NCI-H2196 treated with DMSO at 0.1 percent for 48 hours (cell line): Measurements from ENCODE around the gene SLC2A11.

Experiments
- DNase-seq: peaks from one replicate; lab custom pipeline; 2025; ENCODE audit not compliant: unreplicated experiment; lab: John Stamatoyannopoulos, UW

SLC2A11 gene

GRCh38 chr22:23857606-23858483 is at the start of gene SLC2A11:
SLC2A11 (plus strand) TSS chr22:23857875; CDS start chr22:23858000, 125 bp downstream.
- DNase-seq = peak; percentile 82

GRCh38 chr22:23812378-23812777 is 45.3 kb upstream of the SLC2A11 start:
- DNase-seq = no peak

- DNase-seq = no peak
Measured at GRCh38 chr22:23815541-23816155, 42.0 kb upstream of the SLC2A11 start.

GRCh38 chr22:23816156-23816976 is 41.3 kb upstream of the SLC2A11 start:
- DNase-seq = no peak

GRCh38 chr22:23817146-23817545 is 40.5 kb upstream of the SLC2A11 start:
- DNase-seq = no peak

- DNase-seq = no peak
Measured at GRCh38 chr22:23818541-23818940, 39.1 kb upstream of the SLC2A11 start.

- DNase-seq = no peak
Measured at GRCh38 chr22:23820748-23821211, 36.9 kb upstream of the SLC2A11 start.

- no peak for DNase-seq
Measured at GRCh38 chr22:23822101-23822671, 35.5 kb upstream of the SLC2A11 start.

GRCh38 chr22:23823331-23823791 is 34.3 kb upstream of the SLC2A11 start:
- no peak for DNase-seq

GRCh38 chr22:23824476-23825245 is 33.0 kb upstream of the SLC2A11 start:
- no peak for DNase-seq

- no peak for DNase-seq
Measured at GRCh38 chr22:23825246-23825905, 32.3 kb upstream of the SLC2A11 start.

- DNase-seq = no peak
Measured at GRCh38 chr22:23826510-23827350, 30.9 kb upstream of the SLC2A11 start.

- DNase-seq = no peak
Measured at GRCh38 chr22:23827351-23827995, 30.2 kb upstream of the SLC2A11 start.

GRCh38 chr22:23828800-23829680 is 28.6 kb upstream of the SLC2A11 start:
- no peak for DNase-seq

GRCh38 chr22:23829845-23830372 is 27.8 kb upstream of the SLC2A11 start:
- no peak for DNase-seq

GRCh38 chr22:23831261-23831660 is 26.4 kb upstream of the SLC2A11 start:
- no peak for DNase-seq

GRCh38 chr22:23831781-23832180 is 25.9 kb upstream of the SLC2A11 start:
- no peak for DNase-seq
